Skeletal muscle tissue (tissue), 4 donors: ENCODE results near the gene WDR89. TPM values are rescaled to one million over a fixed set of nuclear protein-coding genes. Genes with fewer than 3 reads are reported as not detected.

Source experiments
- H3K27ac ChIP-seq: one replicate; pipeline ENCODE4 v1.7.0; 2013; ENCODE audit warnings: mild to moderate bottlenecking, low read depth, low read length, inconsistent platforms
- H3K27me3 ChIP-seq, 3 donors: one replicate each; pipeline ENCODE4 v1.7.0; 2013; ENCODE audit warnings: low read length in 3 of 3; ENCODE audit not compliant: control insufficient read depth in 3 of 3, insufficient read depth in 3 of 3
- H3K36me3 ChIP-seq, 3 donors: one replicate each; pipeline ENCODE4 v1.7.0; 2013; ENCODE audit warnings: low read length in 3 of 3; ENCODE audit not compliant: control insufficient read depth in 3 of 3, insufficient read depth in 3 of 3
- H3K4me1 ChIP-seq, 3 donors: one replicate each; pipeline ENCODE4 v1.7.0; 2013; ENCODE audit warnings: low read length in 3 of 3, mild to moderate bottlenecking in 3 of 3; ENCODE audit not compliant: control insufficient read depth in 3 of 3, insufficient read depth in 3 of 3
- H3K4me3 ChIP-seq, 3 donors: one replicate each; pipeline ENCODE4 v1.7.0; 2013; ENCODE audit warnings: low read length in 3 of 3
- H3K9ac ChIP-seq, 3 donors: one replicate each; pipeline ENCODE4 v1.7.0; 2013; ENCODE audit warnings: low read length in 3 of 3, mild to moderate bottlenecking in 3 of 3, moderate library complexity in 2 of 3, low read depth in 1 of 3
- H3K9me3 ChIP-seq, 3 donors: one replicate each; pipeline ENCODE4 v1.7.0; 2013; ENCODE audit warnings: low read length in 3 of 3; ENCODE audit not compliant: control insufficient read depth in 3 of 3
- total RNA-seq: library from RNA; depleted of rRNA; stranded (reverse); fragments of >200 nt; gene quantifications from one replicate; pipeline ENCODE4 v1.2.3, GENCODE V29; 2014
- donor health status: Osteomylitis.

WDR89 gene
- total RNA-seq, 1 donor from 2014 or later = 15.7 TPM

DNA sequence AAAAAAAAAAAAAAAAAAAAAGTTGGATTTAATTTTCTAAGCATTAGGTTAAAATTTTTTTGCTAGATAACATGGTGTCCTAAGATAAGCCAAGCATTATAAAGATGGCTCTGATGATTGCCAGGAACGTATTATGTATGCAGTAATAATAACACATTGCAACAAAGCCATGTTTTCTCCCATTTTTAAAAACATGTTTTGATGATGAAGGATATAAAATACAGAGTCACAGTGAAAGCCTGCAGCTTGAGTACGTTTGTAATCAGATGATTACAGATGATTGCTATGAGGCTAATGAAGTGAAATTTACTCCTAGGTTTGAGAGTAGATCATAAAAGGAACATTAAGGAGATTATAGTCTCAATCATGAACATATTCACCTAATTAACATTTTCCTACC lies 13.3 kb upstream of the WDR89 start:
- no peaks in the 10 kb centered on the region for H3K27me3 ChIP-seq
- H3K4me1 ChIP-seq = no peaks in the 10 kb centered on the region
- no peaks in the 10 kb centered on the region for H3K9me3 ChIP-seq
- H3K4me3 ChIP-seq = no peak overlapping the region
- no peak overlapping the region for H3K27ac ChIP-seq
- H3K36me3 ChIP-seq = no peaks in the 10 kb centered on the region
- no peak overlapping the region for H3K9ac ChIP-seq

DNA sequence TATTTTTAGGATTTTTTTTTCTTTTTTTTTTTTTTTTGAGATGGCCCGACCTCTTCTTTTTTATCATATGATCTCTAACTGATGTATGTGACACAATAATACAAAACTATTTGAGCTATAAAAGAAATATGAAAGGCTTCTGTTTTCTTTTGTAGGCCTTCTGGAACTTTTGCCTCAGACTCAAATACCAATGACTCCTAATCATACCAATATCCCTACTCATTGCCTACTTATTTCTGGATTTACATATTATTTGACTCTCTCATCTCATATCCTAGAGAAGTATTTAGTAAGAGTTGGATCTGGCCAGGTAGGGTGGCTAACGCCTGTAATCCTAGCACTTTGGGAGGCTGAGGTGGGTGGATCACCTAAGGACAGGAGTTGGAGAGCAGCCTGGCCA lies 12.7 kb upstream of the WDR89 start:
- Histone ChIP-seq H3K4me3 (no peak overlapping the region), H3K4me1 (no peaks in the 10 kb centered on the region), H3K9me3 (no peaks in the 10 kb centered on the region)

GRCh38 chr14:63652406-63652805 lies 10.7 kb upstream of the WDR89 start:
- Histone ChIP-seq H3K9ac (no peak overlapping the region), H3K4me1 (no peaks in the 10 kb centered on the region), H3K36me3 (no peaks in the 10 kb centered on the region), H3K27ac (no peak overlapping the region), H3K4me3 (no peak overlapping the region), H3K27me3 (no peaks in the 10 kb centered on the region), H3K9me3 (no peaks in the 10 kb centered on the region)

More for the DNA sequence above, 12.7 kb upstream of the WDR89 start:
- H3K27me3 ChIP-seq = no peaks in the 10 kb centered on the region
- no peaks in the 10 kb centered on the region for H3K36me3 ChIP-seq
- no peak overlapping the region for H3K27ac ChIP-seq
- no peak overlapping the region for H3K9ac ChIP-seq

GRCh38 chr14:63650256-63650952 lies 8.7 kb upstream of the WDR89 start:
- H3K36me3 ChIP-seq = no peaks in the 10 kb centered on the region
- no peak overlapping the region for H3K4me3 ChIP-seq
- no peak overlapping the region for H3K27ac ChIP-seq
- H3K9ac ChIP-seq = no peak overlapping the region
- H3K27me3 ChIP-seq = no peaks in the 10 kb centered on the region
- H3K9me3 ChIP-seq = no peaks in the 10 kb centered on the region
- no peaks in the 10 kb centered on the region for H3K4me1 ChIP-seq

GRCh38 chr14:63647696-63648410 lies 6.2 kb upstream of the WDR89 start:
- no peak overlapping the region for H3K9ac ChIP-seq
- H3K27me3 ChIP-seq = no peaks in the 10 kb centered on the region
- no peak overlapping the region for H3K27ac ChIP-seq
- no peaks in the 10 kb centered on the region for H3K4me1 ChIP-seq
- no peaks in the 10 kb centered on the region for H3K9me3 ChIP-seq
- H3K4me3 ChIP-seq = no peak overlapping the region
- no peaks in the 10 kb centered on the region for H3K36me3 ChIP-seq

DNA sequence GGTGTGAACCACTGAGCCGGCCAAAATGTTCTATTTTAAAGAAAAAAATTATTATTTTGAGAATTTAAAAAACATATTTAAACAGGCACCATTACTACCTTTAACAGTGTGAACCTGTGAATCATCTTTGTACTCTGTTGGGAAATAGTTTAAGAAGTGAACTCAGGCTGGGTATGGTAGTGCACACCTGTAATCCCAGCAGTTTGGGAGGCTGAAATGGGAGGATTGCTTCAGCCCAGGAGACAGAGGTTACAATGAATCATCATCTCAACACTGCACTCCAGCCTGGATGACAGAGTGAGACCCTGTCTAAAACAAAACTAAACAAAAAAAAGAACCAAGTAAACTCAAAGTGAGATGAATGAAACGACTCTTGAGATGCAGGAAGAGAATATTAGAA lies 3.1 kb upstream of the WDR89 start:
- H3K4me1 ChIP-seq = peaks cover 0 to 4% (median 2%) of the 10 kb centered on the region in 3 donors
- H3K4me3 ChIP-seq = no peak overlapping the region
- no peak overlapping the region for H3K9ac ChIP-seq
- no peaks in the 10 kb centered on the region for H3K9me3 ChIP-seq
- H3K27me3 ChIP-seq = no peaks in the 10 kb centered on the region
- H3K27ac ChIP-seq = no peak overlapping the region
- H3K36me3 ChIP-seq = peaks cover 0 to 3% (median 0%) of the 10 kb centered on the region in 3 donors

DNA sequence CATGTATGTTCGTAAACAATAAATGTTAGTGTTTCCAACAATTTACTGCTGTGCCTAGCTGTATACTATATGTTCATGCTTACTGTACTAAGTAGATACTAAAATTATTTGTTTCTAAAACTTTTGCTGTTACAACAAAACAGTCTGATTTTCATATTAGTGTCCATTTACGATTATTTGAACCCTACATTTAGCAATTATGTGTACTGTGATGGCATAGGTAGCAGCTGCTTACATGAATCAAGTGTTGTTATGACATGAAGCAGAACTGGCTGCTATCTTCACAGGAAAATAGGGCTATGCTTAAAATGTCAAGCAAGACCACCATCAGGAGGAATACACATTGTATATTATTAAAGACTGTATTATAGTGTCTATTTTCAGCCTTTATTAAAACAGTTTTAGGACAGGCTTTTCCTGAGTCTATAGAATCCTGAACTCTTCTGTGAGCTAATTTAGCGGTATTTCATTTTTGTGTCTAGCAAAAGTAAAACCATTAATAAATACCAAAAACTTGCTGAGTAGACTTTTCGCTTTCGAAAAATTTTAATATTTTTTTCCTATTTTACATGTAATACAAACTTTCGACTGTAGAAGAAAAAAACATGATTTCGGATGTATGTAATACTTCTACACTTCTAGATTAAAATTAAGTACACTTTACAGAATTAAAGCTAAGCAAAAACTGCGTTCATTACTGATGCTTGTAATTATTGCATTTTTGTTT lies 1.1 kb upstream of the WDR89 start:
- Histone ChIP-seq H3K4me1 (peaks cover 0 to 6% (median 2%) of the 10 kb centered on the region in 3 donors), H3K9me3 (no peaks in the 10 kb centered on the region), H3K9ac (peak overlapping the region; percentile 84 to 91 (median 87)), H3K27me3 (no peaks in the 10 kb centered on the region), H3K27ac (peak overlapping the region; percentile 97), H3K4me3 (peak overlapping the region; percentile 73 to 98 (median 91)), H3K36me3 (peaks cover 0 to 4% (median 0%) of the 10 kb centered on the region in 3 donors)

GRCh38 chr14:63642229-63642611 lies 549 bp upstream of the WDR89 start:
- peak overlapping the region; percentile 73 to 98 (median 91) for H3K4me3 ChIP-seq

GRCh38 chr14:63638493-63638892 lies 3.2 kb downstream of the WDR89 start:
- H3K4me1 ChIP-seq = peaks cover 0 to 6% (median 2%) of the 10 kb centered on the region in 3 donors
- H3K27me3 ChIP-seq = no peaks in the 10 kb centered on the region
- no peak overlapping the region for H3K9ac ChIP-seq
- no peak overlapping the region for H3K27ac ChIP-seq
- H3K9me3 ChIP-seq = no peaks in the 10 kb centered on the region
- H3K4me3 ChIP-seq = no peak overlapping the region
- peaks cover 0 to 4% (median 0%) of the 10 kb centered on the region in 3 donors for H3K36me3 ChIP-seq

More at GRCh38 chr14:63642229-63642611, 549 bp upstream of the WDR89 start:
- Histone ChIP-seq H3K27me3 (no peaks in the 10 kb centered on the region), H3K9me3 (no peaks in the 10 kb centered on the region), H3K36me3 (peaks cover 0 to 4% (median 0%) of the 10 kb centered on the region in 3 donors), H3K27ac (peak overlapping the region; percentile 97), H3K4me1 (peaks cover 0 to 6% (median 2%) of the 10 kb centered on the region in 3 donors), H3K9ac (peak overlapping the region; percentile 84 to 91 (median 87))
